HCEC 1CT (cell line): Measurements from ENCODE around the gene TUBG2.
"Not testable (repeated sequence)": the region's sequence is repeated elsewhere in the genome, so short reads cannot be mapped to it uniquely, and the experiment has no call there.

ENCODE experiments used
- DNase-seq: peaks from one replicate; pipeline ENCODE4 v3.0.0-alpha.2; 2017

The TUBG2 gene

GRCh38 chr17:42655528-42655927 is 3.6 kb upstream of the TUBG2 start:
- peak; percentile 83 for DNase-seq

DNA sequence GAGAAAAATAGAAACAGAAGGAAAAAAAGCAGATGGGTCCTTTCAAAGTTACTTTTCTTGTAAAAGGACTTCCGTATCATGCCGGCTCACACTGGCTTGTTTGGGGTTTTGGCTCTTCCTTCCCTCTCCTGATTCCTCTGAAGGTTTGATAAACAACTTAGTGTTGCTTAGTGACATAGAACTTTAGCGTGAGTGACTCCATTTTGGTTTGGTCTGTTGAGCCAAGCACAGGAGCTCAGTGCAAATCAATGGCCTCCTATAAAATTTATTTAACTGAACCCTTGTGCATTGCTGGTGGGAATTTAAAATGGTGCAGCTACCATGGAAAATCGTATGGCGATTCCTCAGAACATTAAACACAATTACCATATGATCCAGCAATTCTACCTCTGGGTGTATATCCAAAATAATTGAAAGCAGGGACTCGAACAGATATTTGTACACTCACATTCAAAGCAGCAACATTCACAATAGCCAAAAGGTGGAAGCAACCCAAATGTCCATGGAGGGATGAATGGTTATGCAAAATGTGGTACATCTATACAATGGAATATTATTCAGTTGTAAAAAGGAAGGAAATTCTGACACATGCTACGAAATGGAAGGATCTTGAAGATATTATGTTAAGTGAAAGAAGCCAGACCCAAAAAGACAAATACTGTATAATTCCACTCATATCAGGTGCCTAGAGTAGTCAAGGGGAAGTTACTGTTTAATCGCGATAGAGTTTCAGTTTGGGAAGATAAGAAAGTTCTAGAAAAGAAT is 1.1 kb upstream of the TUBG2 start:
- DNase-seq = no peak

- not testable (repeated sequence) for DNase-seq
These were observed 819 bp downstream of the TUBG2 start for GRCh38 chr17:42659932-42660274.

DNA sequence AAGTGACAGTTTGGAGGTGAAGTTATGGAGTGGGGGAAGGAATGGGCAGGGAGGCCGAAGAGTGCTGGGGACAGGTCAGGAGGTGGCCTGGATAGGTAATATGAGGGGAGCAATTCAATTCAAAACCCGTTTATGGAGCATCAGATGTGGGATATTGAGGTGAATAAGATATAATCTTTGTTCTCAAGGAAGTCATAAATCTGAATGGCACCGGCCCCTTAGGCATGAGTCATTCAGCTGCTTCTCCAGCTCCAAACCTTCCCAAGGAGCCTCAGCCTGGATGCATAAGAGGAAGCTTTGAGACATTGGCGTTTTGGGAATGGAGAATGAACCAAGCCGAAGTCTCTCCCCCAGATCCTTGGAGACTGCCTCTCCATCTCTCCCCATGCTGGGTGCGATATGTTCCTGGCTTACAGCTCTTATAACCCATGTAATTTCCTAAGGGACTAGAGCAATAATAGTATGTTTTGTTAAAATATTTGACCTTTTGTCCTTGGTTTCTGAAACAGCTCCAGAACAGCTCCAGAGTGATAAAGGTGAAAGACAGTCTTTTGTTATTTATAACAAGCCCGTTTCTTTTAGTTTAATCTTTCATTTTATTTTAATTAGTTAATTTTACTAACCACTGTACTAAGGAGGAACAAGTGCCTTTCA is 1.7 kb downstream of the TUBG2 start:
- peak; percentile 82 for DNase-seq

DNA sequence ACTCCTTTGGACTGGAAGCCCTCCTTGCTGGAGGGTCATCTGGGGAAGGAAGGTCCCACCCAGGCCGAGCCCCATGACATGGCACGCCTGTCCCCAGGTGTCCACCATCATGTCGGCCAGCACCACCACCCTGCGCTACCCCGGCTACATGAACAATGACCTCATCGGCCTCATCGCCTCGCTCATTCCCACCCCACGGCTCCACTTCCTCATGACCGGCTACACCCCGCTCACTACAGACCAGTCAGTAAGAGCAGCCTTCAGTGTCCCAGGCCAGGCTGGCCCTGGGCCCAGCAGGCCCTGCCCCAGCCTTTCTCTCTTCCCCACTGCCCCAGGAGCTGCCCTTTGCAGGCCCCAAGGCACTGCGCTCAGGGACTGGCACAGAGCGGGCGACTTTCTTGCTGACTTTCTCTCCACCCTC is 6.5 kb downstream of the TUBG2 start:
- no peak for DNase-seq

GRCh38 chr17:42666126-42666525 is 7.0 kb downstream of the TUBG2 start:
- not testable (repeated sequence) for DNase-seq

GRCh38 chr17:42667088-42667951 is 8.2 kb downstream of the TUBG2 start:
- DNase-seq = peak; percentile 75

GRCh38 chr17:42669705-42669976 is 10.6 kb downstream of the TUBG2 start:
- no peak for DNase-seq

- no peak for DNase-seq
These were observed 11.1 kb downstream of the TUBG2 start for GRCh38 chr17:42669977-42670788.

- DNase-seq = no peak
These were observed 11.9 kb downstream of the TUBG2 start for GRCh38 chr17:42670789-42671657.

DNA sequence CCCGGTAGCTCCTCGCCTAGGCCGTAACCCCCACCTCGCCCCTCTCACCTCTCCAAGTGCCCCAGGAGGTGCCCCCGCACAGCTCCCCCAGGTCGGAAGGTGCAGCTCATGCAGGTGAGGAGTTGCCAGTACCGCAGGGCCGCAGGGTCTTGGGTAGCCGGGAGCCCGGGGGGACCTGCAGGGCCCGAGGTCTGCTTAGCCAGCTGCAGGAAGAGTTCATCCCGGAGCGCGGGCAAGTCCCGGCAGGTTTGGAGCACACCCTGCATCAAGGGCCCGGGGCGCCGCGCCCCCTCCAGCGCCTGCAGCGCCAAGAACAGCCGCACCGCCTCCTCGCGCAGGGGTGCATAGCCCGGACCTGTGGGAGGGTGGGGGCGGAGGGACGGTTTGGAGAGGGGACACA is 13.0 kb downstream of the TUBG2 start:
- DNase-seq = no peak

DNA sequence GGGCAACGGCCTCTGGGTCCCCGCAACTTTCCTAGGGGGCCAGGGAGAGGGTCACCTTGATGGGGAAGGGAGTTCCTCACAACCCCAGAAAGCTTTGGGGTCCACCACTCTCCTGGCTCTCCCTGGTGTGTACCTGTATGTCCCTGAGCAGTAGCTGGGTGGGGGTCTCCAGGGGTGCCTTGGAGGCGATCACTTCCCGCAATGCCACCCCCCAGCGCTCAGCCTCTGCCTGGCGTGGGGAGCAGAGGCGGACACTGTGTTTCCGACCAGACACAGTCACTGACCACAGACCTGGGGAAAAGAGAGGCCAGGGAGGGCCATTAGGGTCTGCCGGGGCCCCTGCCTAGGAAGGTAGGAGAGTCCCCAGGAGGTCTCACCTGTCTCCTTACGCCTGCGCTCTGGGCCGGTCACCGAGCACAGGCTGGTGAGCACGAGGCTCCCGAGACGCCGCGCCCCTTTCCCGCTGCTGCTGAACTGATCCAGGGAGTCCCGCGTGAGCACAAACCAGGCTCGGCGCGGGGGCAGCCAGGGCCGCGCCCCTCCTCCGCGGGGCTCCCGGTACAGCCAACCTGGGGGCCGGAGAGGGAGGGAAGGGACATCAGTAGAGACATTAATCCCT is 14.3 kb downstream of the TUBG2 start:
- no peak for DNase-seq

DNA sequence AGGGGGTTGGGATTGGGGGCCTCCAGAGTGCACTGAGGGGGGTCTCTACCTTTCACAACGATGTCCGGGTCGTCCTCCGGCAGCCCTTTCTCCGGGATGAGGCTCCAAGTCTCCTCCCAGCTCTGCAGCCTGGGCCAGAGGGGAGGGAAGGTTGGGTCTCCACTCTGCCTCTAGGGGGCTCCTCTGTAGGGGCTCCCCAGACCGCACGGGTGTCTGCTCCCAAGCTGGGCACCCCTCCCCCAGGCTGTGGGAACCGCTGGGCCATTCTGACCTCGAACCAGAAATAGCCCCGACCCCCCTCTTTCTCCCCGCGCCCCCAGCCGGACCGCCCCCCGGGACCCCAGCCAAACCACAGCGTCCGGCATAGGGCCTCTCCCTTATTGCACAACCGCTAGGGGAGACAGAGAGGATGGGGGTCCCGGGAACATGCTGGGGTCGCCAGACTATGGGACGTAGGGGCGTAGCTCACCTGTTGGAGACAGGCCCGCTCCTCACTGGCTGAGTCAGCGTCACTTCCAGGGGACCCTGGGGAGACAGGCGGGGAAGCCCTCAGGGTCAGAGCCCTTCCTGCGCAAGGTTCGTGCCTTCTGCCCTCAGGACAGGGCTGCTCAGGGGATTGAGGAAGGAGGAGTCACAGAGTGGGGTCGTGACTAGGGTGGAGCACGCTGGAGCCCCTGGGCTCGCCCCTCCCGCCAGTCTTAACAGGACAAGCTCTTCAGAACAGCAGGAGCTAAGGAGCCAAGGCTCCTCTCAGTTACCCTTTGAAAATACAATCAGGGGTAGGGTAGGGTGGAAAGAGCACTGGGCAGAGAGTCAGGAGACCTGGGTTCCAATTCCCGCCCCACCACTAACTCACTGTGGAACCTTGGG is 15.0 kb downstream of the TUBG2 start:
- DNase-seq = peak; percentile 61

DNA sequence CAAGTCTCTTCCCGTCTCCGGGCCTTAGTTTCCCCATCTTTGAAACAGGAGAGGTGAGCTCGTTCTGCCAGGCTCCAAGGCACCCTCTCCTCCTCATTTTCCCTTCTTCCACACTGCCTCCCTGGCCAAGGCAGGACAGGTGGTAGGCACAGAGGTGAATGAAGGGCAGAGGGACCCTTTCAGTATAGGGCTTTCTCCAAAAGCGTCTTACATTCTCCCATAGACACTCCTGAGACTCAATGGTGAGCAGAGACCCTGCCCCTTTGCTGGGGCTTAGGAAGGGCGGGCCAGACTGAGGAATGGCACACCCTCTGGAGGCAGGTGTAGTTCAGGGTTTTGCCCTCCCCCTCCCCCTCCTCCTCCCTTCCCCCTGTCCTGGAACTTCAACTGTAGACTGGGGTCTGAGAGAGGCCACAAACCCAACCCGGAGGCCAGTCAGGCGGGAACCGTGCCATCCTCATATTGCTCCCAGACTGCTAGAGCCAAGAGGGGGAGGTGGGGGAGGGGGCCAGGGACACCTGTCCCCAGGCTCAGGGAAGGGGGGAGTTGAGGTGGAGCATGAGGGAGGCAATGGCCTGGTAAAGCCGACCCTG is 15.8 kb downstream of the TUBG2 start:
- DNase-seq = no peak

DNA sequence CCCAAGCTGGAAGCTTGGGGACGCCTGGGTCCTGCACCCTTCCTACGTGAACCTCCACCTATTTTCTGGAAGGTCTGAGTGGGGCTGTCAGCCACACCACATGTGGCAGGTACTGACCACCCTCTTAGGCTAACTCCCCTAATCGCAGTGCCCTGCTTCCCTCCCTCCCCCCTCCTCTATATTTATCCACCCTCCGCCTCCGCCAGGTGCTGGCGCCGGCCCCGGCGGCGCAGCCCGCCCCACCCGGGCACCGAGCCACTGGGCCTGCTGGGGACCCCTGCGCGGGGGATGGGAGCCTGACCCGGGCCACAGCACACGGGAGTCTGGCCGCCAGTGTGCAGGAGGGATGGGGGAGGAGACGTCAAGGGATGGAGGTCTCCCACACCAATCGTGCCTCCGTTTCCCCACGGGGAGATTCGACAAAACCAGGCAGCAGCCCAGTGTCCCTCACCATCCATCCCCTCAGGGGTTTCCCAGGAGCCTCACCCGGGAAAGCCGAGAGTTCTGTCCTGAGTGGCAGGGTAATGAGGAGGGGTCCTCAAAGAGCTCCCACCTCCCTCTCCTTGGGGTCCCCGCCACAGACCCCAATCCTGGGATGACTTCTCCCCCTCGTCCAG is 16.4 kb downstream of the TUBG2 start:
- DNase-seq = no peak

- DNase-seq = peak; percentile 27
These were observed 16.9 kb downstream of the TUBG2 start for GRCh38 chr17:42675965-42676423.

DNA sequence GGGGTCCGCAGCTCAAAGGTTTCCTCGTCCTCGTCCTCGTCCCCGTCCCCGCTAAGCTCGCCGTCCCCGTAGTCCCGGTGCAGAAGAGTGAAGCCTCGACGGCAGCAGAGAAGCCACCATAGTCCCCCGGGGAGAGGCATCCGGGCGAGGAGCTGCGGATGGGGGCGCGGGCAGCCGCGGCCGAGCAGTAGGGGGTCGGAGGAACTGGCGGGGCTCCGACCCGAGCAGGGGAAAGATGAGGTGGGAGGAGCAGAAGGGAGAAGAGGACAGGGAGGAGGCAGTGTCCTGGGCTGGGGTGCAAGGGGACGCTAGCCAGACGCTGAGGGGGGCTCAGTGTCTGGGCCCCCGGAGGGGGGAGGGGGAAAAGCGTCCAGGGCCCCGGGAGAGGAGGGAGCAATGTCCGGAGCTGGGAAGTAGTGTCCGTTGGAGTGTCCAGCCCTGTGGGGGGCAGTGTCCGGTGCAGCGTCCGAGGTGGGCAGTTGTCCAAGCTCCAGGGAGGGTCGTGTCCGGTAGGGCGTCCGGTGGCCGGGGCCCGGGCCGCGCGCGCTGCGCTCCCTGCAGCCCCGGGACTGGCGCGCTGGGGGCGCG is 17.4 kb downstream of the TUBG2 start, which contains the start of gene PLEKHH3:
Gene PLEKHH3 (minus strand): TSS at position 571 of the 588 bp plus-strand sequence. CDS start 431 bp downstream, at position 140.
- DNase-seq = no peak

- DNase-seq = peak; percentile 100
These were observed 18.2 kb downstream of the TUBG2 start for GRCh38 chr17:42677012-42677857.
